Stimulated activated CD4-positive, alpha-beta T cell treated with anti-CD3 and anti-CD28 coated beads, Interleukin-1b, Interleukin-23, amount 100 ng/mL, for 4 hours (primary cell): ENCODE results near the gene ZCCHC24.
"Not testable (repeated sequence)": the region's sequence is repeated elsewhere in the genome, so short reads cannot be mapped to it uniquely, and the experiment has no call there.

ENCODE experiments used
- DNase-seq, 2 donors: peaks; one replicate each; pipeline ENCODE4 v3.0.0-alpha.2; 2020; ENCODE audit warnings: low read depth in 2 of 2

Gene ZCCHC24

DNA sequence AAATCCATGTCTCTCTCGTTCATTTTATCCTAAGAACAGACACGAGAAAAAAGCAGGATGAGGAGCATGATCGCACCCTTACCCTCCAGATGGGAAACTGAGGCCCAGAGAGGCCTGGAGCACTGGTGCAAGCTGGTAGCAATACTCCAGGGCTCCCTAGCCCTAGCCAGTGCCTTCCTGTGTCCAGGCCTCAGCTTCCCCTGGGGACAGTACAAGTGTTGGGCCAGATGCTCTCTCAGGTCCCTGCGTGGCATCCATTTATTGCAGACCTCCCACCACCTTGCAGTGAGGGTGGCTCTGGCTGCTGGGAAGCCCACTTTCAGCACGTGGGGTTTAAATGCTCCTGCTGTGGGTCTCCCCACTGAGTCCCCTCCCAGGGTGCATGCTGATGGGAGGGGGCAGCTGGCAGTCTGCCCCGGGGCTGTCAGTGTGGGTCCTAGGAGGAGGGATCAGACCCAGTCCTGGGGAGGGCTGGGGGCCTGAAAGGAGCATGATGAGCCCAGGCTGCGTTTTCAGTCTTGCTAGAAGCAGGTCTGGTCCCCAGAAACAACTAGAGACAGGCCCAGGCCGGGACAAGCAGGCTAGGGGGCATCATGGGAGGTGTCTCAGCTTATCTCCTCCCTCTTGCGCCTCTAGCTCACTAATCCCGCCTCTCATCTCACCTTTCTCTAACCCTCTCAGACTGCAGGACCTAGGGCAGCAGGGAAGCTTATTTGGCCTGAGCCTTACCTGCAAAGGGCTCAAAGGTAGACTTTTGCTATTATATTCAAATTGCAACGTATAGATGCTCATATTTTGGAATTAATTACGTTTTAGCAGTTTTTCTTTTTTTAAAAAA is 98.8 kb downstream of the ZCCHC24 start:
- no peak for DNase-seq

DNA sequence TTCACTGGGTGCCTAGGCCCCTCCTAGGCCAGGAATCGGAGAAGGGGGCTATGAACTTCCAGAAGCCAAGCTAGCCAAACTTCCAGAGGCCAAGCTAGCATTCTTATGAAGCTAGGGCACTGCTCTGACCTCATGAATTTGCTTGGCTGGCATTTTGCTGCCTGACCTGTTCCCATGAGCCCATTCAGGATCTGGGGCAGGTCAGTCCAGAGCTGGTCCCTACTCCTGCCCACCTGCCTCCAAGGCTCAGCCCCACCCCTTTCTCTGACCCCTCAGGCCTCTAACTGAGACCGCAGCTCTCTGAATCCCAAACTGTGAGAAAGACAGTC is 99.4 kb downstream of the ZCCHC24 start:
- DNase-seq, result no peak

DNA sequence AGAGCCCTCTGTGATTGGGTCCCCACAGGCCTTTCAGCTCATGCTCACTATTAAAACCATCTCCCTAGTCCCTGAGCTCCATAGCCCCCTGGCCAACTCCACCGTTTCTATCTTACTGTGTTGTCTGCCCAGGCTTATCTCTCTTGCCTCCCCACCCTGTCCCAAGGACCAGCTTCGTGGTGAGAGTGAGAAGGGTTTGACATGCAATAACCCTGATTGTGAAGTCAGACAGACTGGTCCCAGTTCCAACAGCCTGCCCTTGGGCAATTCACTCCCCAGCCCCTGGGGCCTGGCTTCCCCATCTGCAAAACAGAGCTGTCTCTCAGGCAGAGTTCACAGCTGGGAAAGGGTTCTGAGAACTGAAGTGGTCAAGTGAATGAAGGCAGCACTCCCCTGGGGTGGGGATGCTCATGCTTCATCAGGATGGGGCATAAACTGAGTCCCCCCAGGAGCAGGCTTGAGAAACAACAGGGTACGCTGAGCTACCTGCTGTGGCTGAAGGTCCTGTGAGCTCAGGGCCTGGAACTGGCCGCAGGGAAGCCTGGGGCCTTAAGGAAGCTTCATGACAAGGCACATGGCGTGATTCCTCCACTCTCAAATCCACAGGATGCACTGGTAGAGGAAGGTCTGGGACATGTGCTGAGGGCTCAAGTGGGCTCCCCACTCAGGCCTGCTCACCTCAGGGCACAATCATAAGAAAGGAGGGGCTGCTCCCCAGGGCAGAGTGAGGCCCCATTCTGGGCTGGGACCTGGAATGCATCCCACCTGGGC is 100.0 kb downstream of the ZCCHC24 start:
- no peak for DNase-seq

DNA sequence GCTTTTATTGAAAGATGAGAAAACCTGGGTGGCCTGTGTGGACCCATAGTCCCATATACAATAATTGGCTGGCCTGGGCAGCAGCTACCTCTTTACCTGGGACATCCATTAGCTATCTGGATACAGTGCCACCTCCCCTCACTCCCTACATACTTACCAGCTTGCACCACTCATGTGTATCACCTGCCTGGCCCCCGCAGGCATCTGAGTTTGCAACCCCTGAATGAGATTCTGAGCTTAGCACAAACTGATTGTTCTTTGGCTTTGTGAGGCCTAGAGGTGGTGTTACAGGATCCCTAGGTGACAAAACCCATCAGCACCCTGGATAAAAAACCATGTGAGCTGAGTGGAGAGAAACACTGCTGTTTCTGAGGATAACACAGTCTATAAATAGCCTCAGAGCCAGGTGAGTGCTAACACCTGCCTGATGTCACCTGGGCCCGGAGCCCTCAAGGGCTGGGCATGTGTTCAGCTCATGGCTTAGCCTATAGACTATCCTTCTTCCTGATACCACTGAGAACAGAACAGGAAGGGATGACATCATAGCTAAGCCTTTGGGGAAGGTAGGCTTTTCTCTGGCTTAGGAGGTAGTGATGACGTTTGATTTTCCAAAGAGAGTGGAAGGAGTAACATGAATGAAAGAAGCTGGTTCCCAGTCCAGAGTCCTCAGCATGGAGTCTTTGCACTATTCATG is 100.8 kb downstream of the ZCCHC24 start:
- DNase-seq, result no peak

DNA sequence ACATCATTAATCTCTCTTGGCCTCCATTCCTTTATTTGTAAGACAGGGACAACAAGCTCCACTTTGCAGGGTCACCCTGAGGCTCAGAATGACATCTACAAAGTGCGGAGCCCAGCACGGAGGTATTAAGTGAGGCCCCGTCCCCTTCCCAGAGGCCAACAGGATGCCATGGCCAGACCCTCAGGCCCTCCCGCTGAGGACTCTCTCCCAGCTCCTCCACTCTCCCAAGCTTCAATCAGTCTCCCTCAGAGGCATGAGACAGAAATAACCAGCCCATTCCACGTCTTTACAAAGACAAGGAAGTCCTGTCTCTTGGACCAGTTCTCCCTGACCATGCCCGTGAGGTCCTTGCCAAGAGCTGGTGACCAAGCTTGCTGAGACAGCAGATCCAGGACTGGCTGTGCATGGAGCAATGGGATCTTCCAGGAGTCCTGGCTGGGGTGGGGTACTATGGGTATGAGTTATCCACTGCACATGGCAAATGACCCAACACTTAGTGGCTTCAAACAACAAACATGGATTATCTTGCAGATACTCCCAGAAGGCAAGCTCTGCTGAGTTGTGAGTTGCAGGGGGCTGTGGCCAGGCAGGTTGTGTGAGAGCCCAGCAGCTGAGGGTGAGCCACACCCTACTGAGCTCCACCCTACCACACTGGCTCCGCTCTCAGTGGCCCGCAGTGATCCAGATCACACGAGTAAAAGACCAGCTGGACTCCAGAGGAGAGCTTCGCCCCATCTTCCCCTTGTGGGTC is 102.4 kb downstream of the ZCCHC24 start:
- DNase-seq, result no peak

DNA sequence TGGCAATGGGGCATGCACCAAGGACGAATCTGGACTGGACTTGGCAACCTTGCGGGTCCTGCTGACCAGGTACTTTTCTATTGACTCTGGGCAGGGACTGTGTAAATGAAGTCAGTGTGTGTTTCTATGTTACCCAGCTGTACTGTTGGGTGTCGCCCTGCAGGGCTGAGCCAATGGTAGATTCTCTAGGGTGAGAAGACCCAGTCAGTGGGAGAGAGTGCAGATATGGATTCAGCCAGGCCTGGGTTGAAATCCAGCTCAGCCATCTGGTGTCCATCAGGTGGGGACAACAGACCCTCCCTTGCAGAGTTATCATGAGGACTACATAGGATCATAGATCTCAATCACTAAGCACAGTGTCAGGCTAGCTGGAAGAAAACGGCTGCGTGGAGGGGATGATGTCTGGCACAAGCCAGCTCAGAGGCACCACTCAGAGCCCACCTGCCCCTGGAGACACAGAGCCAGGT is 103.1 kb downstream of the ZCCHC24 start:
- DNase-seq, result no peak

DNA sequence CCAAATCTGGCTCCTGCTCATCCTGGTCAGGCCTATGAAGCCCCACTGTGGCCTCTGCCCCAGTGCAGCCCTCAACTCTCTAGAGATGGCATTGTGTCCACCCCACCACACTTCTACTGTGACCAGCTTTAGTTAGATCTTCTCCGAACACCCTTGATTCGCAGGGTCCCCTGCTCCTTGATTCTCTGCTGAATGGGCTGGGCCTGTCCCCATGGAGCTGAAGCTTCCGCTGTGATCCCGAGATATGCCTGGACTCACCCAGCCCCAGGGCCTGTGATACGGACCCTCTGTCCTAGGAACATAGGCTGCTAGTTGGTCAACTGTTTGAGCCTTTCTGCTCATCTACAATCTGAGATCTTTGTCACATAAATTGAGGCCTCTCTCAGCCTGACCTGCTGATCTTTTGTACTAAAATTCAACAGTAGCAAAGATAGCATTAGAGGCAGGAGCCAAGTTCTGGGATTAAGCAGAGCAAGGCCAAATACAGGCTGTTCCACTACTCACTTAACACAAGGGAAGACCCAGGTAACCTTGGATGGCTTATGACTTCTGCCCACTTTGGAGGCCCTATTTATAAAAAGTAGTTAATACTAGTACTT is 104.7 kb downstream of the ZCCHC24 start:
- no peak for DNase-seq

DNA sequence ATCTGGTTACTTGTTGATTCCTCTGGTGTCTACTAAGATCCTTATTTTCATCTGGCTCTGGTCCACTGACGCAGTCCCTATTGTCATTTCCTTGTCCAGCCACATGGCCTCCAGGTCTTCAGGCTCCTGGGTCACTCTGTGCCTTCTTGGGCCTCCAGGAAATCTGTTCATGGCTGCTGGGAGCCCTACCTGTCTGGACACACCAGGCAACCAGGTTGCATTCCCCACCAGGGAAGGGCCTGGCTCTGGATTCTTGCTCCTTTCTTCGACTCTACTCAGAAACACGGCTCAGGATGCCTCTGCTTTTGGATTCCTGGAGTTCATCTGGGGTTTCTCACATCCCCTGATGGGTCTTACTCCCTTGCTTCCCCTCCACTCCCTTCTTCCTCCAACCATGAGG is 106.2 kb downstream of the ZCCHC24 start:
- DNase-seq, result no peak

DNA sequence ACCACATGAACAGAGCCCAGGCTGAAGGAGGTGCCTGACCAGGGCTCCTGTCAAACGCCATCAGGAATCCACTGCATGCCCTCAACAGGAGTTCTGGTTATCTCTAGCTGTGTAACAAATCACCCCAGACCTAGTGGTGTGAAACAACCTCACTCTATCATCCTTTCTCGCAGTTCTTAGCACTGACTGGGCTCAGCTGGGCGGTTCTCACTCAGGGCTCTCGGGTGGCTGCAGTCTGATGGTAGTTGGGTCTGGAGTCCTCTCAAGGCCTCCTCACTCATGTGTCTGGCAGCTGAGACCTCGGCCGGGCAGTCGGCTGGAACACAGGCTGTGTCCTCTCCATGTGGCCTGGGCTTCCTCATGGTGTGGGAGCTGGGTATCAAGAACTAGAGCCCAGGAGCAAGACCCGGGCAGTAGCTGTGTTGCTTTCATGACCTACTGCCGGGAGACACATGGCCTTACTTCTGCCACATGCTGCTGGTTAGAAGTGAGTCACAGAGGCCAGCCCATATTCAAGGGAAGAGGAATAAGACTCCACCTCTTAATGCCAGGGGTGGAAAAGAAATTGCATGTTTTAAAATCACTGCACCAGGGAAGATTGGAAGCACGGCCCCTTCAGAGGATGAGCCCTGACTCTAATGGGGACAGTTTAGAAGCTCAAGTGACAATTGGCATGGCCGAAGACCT is 107.5 kb downstream of the ZCCHC24 start:
- not testable (repeated sequence) for DNase-seq

DNA sequence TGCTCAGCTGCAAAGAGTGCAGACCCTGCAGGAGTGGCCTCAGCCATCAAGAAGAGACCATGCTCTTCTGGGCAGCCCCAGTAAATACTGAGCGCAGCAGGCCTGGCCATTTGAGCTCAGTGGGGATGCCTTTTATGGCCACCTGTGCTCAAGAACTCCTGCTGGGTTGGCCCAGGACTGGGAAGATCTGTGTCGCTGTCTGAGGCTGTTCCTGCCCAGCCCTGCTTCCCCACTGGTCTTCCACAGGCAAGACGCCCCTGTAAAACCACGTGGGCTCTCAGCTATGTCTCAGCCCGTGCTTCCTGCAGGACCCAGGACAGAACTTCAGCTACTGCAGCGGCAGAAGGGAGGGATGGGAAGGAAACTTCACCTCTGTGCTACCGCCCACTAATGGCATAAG is 108.7 kb downstream of the ZCCHC24 start:
- DNase-seq, result no peak

DNA sequence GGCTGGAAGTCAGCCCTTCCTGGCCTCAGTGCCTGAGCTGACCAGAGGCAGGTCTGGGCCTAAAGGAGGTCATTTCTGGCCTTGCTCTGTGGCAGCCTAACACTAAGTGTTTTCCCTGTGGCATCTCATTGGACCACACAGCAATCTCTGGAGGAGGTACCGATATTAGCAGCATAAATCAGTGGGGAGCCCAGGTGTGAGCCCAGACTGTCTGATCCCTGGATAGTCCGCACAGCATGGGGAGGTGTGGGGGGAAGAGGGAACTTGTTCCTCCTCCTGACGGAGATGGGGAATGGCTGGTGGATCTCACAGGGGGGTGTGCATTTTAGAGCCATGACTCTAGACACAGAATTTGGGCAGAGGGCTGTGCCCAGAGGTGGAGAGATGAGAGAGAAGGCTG is 109.1 kb downstream of the ZCCHC24 start:
- no peak for DNase-seq

DNA sequence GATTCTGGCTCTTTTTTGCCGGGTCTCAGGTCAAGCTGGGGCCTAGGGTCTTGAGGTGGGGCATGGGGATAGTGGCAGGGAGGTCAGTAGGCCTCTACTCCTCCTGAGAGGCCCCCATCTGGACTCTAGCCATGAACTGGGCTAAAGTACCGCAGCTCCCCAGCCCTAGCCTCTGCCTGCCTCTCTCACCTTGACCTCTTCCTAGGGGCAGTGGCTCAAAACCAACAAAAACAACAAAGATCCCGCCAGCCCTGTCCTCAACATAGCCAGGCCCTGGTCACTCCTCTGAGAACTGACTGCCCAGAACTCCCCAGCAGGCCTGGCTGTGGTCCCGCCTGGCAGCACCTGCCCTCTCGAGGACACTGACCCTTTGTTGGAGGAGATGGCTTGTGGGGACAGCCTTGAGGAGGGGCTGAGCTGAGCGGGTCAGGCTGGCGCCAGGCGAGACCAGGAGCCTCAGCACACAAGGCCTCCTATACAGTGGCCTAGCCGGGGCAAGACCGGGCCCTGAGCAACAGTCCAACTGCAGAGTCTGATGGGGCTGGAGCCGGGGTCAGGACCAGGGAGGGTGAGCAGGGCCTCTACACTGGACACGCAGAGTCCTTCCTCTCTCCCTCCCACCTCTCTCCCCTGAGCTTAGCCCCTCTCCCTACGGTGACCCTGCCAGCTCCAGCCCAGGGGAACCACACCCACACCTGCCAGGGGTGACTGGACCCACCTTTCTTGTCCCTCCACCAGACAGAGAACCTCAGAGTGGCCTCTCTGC is 109.8 kb downstream of the ZCCHC24 start:
- DNase-seq, result no peak

DNA sequence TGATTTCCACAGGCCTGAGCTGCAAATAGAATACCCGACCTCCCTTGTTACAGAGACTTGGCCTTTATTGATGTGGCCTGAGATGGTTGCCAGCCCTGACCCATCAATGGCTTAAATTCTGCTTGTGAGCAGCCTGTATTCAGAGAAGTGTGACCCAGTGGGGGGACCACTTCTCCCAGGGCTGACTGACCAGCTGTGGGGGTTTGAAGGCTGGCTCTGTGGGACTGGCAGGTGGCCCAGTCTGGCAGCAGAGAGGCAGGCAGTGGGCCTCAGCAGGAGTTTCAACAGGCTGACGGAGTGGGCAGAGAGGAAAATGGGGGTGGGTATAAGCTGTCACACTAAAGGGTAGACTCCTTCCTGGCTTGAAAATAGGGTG is 110.3 kb downstream of the ZCCHC24 start:
- no peak for DNase-seq

DNA sequence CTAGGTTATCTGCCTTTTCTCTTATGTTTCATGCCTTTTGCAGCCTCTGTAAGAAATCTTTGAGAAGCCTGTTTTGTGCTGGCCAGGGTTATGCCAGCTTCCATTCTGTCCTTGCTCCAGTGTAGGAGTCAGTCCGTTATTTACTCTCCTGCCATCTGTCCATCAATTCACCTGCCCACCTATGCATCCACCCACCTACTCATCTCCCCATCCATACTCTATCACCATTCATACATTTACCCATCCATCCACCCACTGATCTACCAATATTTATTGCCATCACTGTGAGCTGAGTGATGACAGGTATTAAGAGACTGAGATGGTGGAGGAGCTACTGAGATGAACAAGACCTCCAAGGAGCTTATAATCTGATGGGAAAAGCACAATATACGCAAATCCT is 110.9 kb downstream of the ZCCHC24 start:
- DNase-seq, result no peak

DNA sequence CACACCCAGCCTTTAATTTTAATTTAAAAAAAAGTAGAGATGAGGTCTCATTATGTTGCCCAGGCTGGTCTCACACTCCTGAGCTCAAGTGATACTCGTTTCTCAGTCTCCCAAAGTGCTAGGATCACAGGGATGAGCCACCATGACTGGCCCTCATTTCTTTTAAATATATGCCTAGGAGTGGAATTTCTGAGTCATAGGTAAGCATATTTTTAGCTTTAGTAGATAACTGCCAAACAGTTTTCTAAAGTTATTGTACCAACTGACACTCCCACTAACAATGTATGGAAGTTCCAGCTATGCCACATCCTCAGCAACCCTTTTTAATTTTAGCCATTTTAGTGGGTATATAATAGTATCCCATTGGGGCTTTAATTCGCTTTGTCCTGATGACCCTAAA is 111.9 kb downstream of the ZCCHC24 start:
- DNase-seq, result no peak

DNA sequence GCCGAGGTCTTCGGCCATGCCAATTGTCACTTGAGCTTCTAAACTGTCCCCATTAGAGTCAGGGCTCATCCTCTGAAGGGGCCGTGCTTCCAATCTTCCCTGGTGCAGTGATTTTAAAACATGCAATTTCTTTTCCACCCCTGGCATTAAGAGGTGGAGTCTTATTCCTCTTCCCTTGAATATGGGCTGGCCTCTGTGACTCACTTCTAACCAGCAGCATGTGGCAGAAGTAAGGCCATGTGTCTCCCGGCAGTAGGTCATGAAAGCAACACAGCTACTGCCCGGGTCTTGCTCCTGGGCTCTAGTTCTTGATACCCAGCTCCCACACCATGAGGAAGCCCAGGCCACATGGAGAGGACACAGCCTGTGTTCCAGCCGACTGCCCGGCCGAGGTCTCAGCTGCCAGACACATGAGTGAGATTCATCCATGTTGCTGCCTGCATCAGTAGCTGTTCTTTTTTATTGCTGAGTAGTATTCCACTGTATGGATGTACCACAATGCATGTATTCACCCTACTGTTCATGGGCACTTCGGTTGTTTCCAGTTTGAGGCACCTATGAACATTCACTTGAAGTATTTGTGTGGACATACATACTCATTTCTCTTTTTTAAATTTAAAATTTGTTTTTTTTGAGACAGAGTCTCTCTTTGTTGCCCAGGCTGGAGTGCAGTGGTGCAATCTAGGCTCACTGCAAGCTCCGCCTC is 112.7 kb downstream of the ZCCHC24 start:
- DNase-seq, result not testable (repeated sequence)
